HEK293 (cell line): ENCODE data around the gene ARX.

Experiments used
- CTCF ChIA-PET: fragments of 350-600 bp; formaldehyde crosslinking; extraction: SDS; loops from one replicate; lab custom pipeline; 2021; ENCODE audit warnings: antibody characterized with exemption; lab: Yijun Ruan, JAX
- POLR2A ChIA-PET: fragments of 300-600 bp; formaldehyde crosslinking; extraction: SDS; loops from one replicate; lab custom pipeline; 2020; ENCODE audit warnings: antibody characterized with exemption, inconsistent platforms; lab: Yijun Ruan, JAX
- H3K27ac ChIP-seq: fragments of 200-500 bp; sonication (Bioruptor generic); 2 replicates; pipeline ENCODE4 v1.5.1; 2014; ENCODE audit warnings: low read depth, low read length, control low read depth, inconsistent platforms; ENCODE audit errors: extremely low read depth
- H3K36me3 ChIP-seq, 2 experiments: fragments of 200-500 bp in 1 of 2; sonication (Bioruptor generic) in 1 of 2; 1 replicate in 1 of 2; 2 replicates in 1 of 2; pipeline ENCODE4 v1.5.1; 2014 to 2017; ENCODE audit warnings: inconsistent platforms in 2 of 2, low read length in 2 of 2; ENCODE audit not compliant: control insufficient read depth in 2 of 2, insufficient read depth in 1 of 2
- H3K4me1 ChIP-seq: fragments of 200-500 bp; sonication (Bioruptor generic); 2 replicates; pipeline ENCODE4 v1.5.1; 2014; ENCODE audit warnings: mild to moderate bottlenecking, low read length, inconsistent platforms; ENCODE audit not compliant: control insufficient read depth, insufficient read depth
- H3K4me3 ChIP-seq: 2 replicates; pipeline ENCODE4 v1.5.1; 2011; ENCODE audit warnings: low read depth, mild to moderate bottlenecking, control low read depth, low read length, moderate library complexity
- H3K9me3 ChIP-seq: fragments of 200-500 bp; sonication (Bioruptor generic); 2 replicates; pipeline ENCODE4 v1.5.1; 2014; ENCODE audit warnings: low read depth, low read length, inconsistent platforms; ENCODE audit not compliant: control insufficient read depth, insufficient read depth
- GFI1B ChIP-seq: fragments of 450-650 bp; formaldehyde crosslinking; IDR thresholded peaks from 2 replicates; pipeline ENCODE4 v1.5.1; 2016; ENCODE audit warnings: missing biosample characterization, missing genetic modification characterization
- GLI4 ChIP-seq: fragments of 450-650 bp; formaldehyde crosslinking; IDR thresholded peaks from 2 replicates; pipeline ENCODE4 v1.5.1; 2016; ENCODE audit warnings: missing biosample characterization, missing genetic modification characterization
- INSM2 ChIP-seq: fragments of 450-650 bp; formaldehyde crosslinking; IDR thresholded peaks from 2 replicates; pipeline ENCODE4 v1.5.1; 2016; ENCODE audit warnings: missing biosample characterization, missing genetic modification characterization
- KLF8 ChIP-seq: fragments of 450-650 bp; formaldehyde crosslinking; IDR thresholded peaks from 2 replicates; pipeline ENCODE4 v1.5.1; 2016; ENCODE audit warnings: missing biosample characterization, missing genetic modification characterization
- OVOL3 ChIP-seq: fragments of 450-650 bp; formaldehyde crosslinking; IDR thresholded peaks from 2 replicates; pipeline ENCODE4 v1.5.1; 2016; ENCODE audit warnings: missing biosample characterization, missing genetic modification characterization
- PRDM6 ChIP-seq: fragments of 450-650 bp; formaldehyde crosslinking; IDR thresholded peaks from 2 replicates; pipeline ENCODE4 v1.5.1; 2017; ENCODE audit warnings: missing biosample characterization, missing genetic modification characterization
- SP2 ChIP-seq: fragments of 450-650 bp; formaldehyde crosslinking; IDR thresholded peaks from 2 replicates; pipeline ENCODE4 v1.5.1; 2016; ENCODE audit warnings: missing biosample characterization, missing genetic modification characterization
- SP7 ChIP-seq: fragments of 450-650 bp; formaldehyde crosslinking; IDR thresholded peaks from 2 replicates; pipeline ENCODE4 v1.5.1; 2016; ENCODE audit warnings: missing biosample characterization, missing genetic modification characterization
- ZBTB21 ChIP-seq: fragments of 450-650 bp; formaldehyde crosslinking; IDR thresholded peaks from 2 replicates; pipeline ENCODE4 v1.5.1; 2017; ENCODE audit warnings: missing biosample characterization, missing genetic modification characterization
- ZBTB48 ChIP-seq: fragments of 450-650 bp; formaldehyde crosslinking; IDR thresholded peaks from 2 replicates; pipeline ENCODE4 v1.5.1; 2016; ENCODE audit warnings: missing biosample characterization, missing genetic modification characterization
- ZBTB8A ChIP-seq: fragments of 450-650 bp; formaldehyde crosslinking; IDR thresholded peaks from 2 replicates; pipeline ENCODE4 v1.5.1; 2016; ENCODE audit warnings: missing biosample characterization, missing genetic modification characterization
- ZEB2 ChIP-seq: fragments of 450-650 bp; formaldehyde crosslinking; IDR thresholded peaks from 2 replicates; pipeline ENCODE4 v1.5.1; 2016; ENCODE audit warnings: missing biosample characterization, missing genetic modification characterization
- ZFHX2 ChIP-seq: fragments of 450-650 bp; formaldehyde crosslinking; conservative IDR thresholded peaks from 2 replicates; pipeline ENCODE4 v1.5.1; 2016; ENCODE audit warnings: missing biosample characterization, missing genetic modification characterization
- ZNF114 ChIP-seq: fragments of 450-650 bp; formaldehyde crosslinking; IDR thresholded peaks from 2 replicates; pipeline ENCODE4 v1.5.0; 2017; ENCODE audit warnings: missing biosample characterization, missing genetic modification characterization
- ZNF184 ChIP-seq: fragments of 450-650 bp; IDR thresholded peaks from 2 replicates; pipeline ENCODE4 v1.5.1; 2018; ENCODE audit warnings: missing biosample characterization, mild to moderate bottlenecking, missing genetic modification characterization
- ZNF19 ChIP-seq: fragments of 450-650 bp; formaldehyde crosslinking; IDR thresholded peaks from 2 replicates; pipeline ENCODE4; 2016; ENCODE audit warnings: missing biosample characterization, missing genetic modification characterization, low read depth
- ZNF354C ChIP-seq: fragments of 450-650 bp; formaldehyde crosslinking; IDR thresholded peaks from 2 replicates; pipeline ENCODE4 v1.5.1; 2016; ENCODE audit warnings: missing biosample characterization, missing genetic modification characterization, low read depth, borderline replicate concordance
- ZNF473 ChIP-seq: fragments of 450-650 bp; formaldehyde crosslinking; IDR thresholded peaks from 2 replicates; pipeline ENCODE4 v1.5.1; 2017; ENCODE audit warnings: missing biosample characterization, missing genetic modification characterization
- ZNF548 ChIP-seq: fragments of 450-650 bp; formaldehyde crosslinking; IDR thresholded peaks from 2 replicates; pipeline ENCODE4 v1.5.1; 2016; ENCODE audit warnings: missing biosample characterization, missing genetic modification characterization
- ZNF571 ChIP-seq: fragments of 450-650 bp; formaldehyde crosslinking; IDR thresholded peaks from 2 replicates; pipeline ENCODE4 v1.5.0; 2017; ENCODE audit warnings: missing biosample characterization, missing genetic modification characterization
- ZNF580 ChIP-seq: fragments of 450-650 bp; formaldehyde crosslinking; IDR thresholded peaks from 2 replicates; pipeline ENCODE4 v1.5.1; 2016; ENCODE audit warnings: missing biosample characterization, missing genetic modification characterization
- ZNF629 ChIP-seq: fragments of 450-650 bp; formaldehyde crosslinking; IDR thresholded peaks from 2 replicates; pipeline ENCODE4 v1.5.1; 2017; ENCODE audit warnings: missing biosample characterization, missing genetic modification characterization
- ZSCAN23 ChIP-seq: fragments of 450-650 bp; formaldehyde crosslinking; IDR thresholded peaks from 2 replicates; pipeline ENCODE4 v1.5.1; 2016; ENCODE audit warnings: missing biosample characterization, missing genetic modification characterization
- ZSCAN30 ChIP-seq: fragments of 450-650 bp; IDR thresholded peaks from 2 replicates; pipeline ENCODE4 v1.5.1; 2018; ENCODE audit warnings: missing biosample characterization, mild to moderate bottlenecking, missing genetic modification characterization, moderate library complexity
- TF ChIP-seq, protein P1 (sequence below): fragments of 450-650 bp; formaldehyde crosslinking; IDR thresholded peaks from 2 replicates; pipeline ENCODE4 v1.5.1; 2016; ENCODE audit warnings: missing biosample characterization, missing genetic modification characterization, borderline replicate concordance
- TF ChIP-seq, protein P2 (sequence below): fragments of 450-650 bp; formaldehyde crosslinking; IDR thresholded peaks from 2 replicates; pipeline ENCODE4 v1.5.1; 2016; ENCODE audit warnings: missing biosample characterization, missing genetic modification characterization
- TF ChIP-seq, protein P3 (sequence below): fragments of 450-650 bp; formaldehyde crosslinking; optimal IDR thresholded peaks from 2 replicates; pipeline ENCODE3; 2016; ENCODE audit warnings: missing biosample characterization, mild to moderate bottlenecking, missing genetic modification characterization

Gene ARX

GRCh38 chrX:25020905-25021449 is 5.2 kb upstream of the ARX start:
- peaks cover 16% of the 10 kb centered on the region for H3K4me1 ChIP-seq
- H3K9me3 ChIP-seq, result no peaks in the 10 kb centered on the region
- H3K36me3 ChIP-seq, result no peaks in the 10 kb centered on the region
- no peak overlapping the region; the same call in 1 of the 2 replicates for H3K27ac ChIP-seq
- H3K4me3 ChIP-seq, result peak overlapping the region; percentile 40
- ChIA-PET CTCF (interaction anchor here (0.6 to 3.6 kb wide), 15 partner anchors 8 to 1400 kb away, joined by 3 to 24 read pairs (median 4); no protein-coding TSS in a partner anchor), POLR2A (no interaction called here)
- TF ChIP-seq, protein P1, sequence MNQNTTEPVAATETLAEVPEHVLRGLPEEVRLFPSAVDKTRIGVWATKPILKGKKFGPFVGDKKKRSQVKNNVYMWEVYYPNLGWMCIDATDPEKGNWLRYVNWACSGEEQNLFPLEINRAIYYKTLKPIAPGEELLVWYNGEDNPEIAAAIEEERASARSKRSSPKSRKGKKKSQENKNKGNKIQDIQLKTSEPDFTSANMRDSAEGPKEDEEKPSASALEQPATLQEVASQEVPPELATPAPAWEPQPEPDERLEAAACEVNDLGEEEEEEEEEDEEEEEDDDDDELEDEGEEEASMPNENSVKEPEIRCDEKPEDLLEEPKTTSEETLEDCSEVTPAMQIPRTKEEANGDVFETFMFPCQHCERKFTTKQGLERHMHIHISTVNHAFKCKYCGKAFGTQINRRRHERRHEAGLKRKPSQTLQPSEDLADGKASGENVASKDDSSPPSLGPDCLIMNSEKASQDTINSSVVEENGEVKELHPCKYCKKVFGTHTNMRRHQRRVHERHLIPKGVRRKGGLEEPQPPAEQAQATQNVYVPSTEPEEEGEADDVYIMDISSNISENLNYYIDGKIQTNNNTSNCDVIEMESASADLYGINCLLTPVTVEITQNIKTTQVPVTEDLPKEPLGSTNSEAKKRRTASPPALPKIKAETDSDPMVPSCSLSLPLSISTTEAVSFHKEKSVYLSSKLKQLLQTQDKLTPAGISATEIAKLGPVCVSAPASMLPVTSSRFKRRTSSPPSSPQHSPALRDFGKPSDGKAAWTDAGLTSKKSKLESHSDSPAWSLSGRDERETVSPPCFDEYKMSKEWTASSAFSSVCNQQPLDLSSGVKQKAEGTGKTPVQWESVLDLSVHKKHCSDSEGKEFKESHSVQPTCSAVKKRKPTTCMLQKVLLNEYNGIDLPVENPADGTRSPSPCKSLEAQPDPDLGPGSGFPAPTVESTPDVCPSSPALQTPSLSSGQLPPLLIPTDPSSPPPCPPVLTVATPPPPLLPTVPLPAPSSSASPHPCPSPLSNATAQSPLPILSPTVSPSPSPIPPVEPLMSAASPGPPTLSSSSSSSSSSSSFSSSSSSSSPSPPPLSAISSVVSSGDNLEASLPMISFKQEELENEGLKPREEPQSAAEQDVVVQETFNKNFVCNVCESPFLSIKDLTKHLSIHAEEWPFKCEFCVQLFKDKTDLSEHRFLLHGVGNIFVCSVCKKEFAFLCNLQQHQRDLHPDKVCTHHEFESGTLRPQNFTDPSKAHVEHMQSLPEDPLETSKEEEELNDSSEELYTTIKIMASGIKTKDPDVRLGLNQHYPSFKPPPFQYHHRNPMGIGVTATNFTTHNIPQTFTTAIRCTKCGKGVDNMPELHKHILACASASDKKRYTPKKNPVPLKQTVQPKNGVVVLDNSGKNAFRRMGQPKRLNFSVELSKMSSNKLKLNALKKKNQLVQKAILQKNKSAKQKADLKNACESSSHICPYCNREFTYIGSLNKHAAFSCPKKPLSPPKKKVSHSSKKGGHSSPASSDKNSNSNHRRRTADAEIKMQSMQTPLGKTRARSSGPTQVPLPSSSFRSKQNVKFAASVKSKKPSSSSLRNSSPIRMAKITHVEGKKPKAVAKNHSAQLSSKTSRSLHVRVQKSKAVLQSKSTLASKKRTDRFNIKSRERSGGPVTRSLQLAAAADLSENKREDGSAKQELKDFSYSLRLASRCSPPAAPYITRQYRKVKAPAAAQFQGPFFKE (tag by site-specific recombination), result no peak
- TF ChIP-seq ZNF571 (tag by site-specific recombination), result no peak
- TF ChIP-seq ZEB2 (tag by site-specific recombination), result 0 out of 2 replicates have a peak, but pooled peaks have one; percentile 29
- no peak for TF ChIP-seq GLI4
- no peak for TF ChIP-seq SP2 (tag by site-specific recombination)
- no peak for TF ChIP-seq ZBTB8A (tag by site-specific recombination)
- no peak for TF ChIP-seq INSM2 (tag by site-specific recombination)
- TF ChIP-seq PRDM6 (tag by site-specific recombination), result no peak
- 0 out of 2 replicates have a peak, but pooled peaks have one; percentile 40 for TF ChIP-seq ZBTB48 (tag by site-specific recombination)
- TF ChIP-seq ZNF580 (tag by site-specific recombination), result no peak
- TF ChIP-seq ZFHX2, result no peak
- TF ChIP-seq SP7 (tag by site-specific recombination), result no peak
- no peak for TF ChIP-seq ZNF184 (tag by site-specific recombination)
- TF ChIP-seq GFI1B (tag by site-specific recombination), result no peak
- TF ChIP-seq, protein P2, sequence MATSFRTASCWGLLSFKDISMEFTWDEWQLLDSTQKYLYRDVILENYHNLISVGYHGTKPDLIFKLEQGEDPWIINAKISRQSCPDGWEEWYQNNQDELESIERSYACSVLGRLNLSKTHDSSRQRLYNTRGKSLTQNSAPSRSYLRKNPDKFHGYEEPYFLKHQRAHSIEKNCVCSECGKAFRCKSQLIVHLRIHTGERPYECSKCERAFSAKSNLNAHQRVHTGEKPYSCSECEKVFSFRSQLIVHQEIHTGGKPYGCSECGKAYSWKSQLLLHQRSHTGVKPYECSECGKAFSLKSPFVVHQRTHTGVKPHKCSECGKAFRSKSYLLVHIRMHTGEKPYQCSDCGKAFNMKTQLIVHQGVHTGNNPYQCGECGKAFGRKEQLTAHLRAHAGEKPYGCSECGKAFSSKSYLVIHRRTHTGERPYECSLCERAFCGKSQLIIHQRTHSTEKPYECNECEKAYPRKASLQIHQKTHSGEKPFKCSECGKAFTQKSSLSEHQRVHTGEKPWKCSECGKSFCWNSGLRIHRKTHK, result no peak
- no peak for TF ChIP-seq ZNF354C (tag by site-specific recombination)
- no peak for TF ChIP-seq OVOL3 (tag by site-specific recombination)
- 0 out of 2 replicates have a peak, but pooled peaks have one; percentile 30 for TF ChIP-seq ZSCAN30 (tag by site-specific recombination)
- no peak for TF ChIP-seq ZSCAN23 (tag by site-specific recombination)
- no peak for TF ChIP-seq ZNF473
- TF ChIP-seq KLF8 (tag by site-specific recombination), result peak; percentile 26; the same call in 1 of the 2 replicates
- no peak for TF ChIP-seq ZNF114 (tag by site-specific recombination)
- TF ChIP-seq ZNF19 (tag by site-specific recombination), result no peak
- no peak for TF ChIP-seq ZBTB21 (tag by site-specific recombination)
- TF ChIP-seq, protein P3, sequence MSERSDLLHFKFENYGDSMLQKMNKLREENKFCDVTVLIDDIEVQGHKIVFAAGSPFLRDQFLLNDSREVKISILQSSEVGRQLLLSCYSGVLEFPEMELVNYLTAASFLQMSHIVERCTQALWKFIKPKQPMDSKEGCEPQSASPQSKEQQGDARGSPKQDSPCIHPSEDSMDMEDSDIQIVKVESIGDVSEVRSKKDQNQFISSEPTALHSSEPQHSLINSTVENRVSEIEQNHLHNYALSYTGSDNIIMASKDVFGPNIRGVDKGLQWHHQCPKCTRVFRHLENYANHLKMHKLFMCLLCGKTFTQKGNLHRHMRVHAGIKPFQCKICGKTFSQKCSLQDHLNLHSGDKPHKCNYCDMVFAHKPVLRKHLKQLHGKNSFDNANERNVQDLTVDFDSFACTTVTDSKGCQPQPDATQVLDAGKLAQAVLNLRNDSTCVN (tag by site-specific recombination), result peak; percentile 54
- TF ChIP-seq ZNF629, result no peak
- TF ChIP-seq ZNF548 (tag by site-specific recombination), result no peak
